ENCODE measurements around the gene NDST1.

DNA sequence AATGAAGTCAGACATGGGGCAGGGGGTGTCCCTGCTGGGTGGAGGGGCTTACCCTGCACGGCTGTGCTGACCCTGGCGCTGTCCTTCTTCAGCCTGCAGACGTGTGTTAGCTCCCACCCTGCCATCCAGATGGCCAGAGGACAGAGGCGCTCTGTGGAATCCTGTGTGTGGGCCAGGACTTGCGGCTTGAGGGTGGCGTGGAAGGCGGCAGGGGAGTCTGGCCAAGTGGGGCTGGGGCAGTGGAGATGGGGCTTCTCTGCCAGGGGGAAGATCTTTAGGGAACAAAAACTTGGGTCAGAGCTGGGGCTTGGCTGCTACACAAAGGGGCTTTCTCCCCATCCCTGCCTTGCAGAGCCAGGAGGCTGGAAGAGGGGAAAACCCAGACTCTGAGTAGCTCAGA lies 86.1 kb downstream of the NDST1 start:
- TF ChIP-seq CTCF (IDR thresholded peaks at IDR 0.05; ENCODE audit: insufficient read depth, low read depth, low read length): no peak
- TF ChIP-seq EZH2 (IDR thresholded peaks at IDR 0.05; ENCODE audit: insufficient read depth, low read length): no peak

Measured in astrocyte (in vitro differentiated cells and primary cell).